ENCODE measurements around the gene PTBP1.

The PTBP1 gene

DNA sequence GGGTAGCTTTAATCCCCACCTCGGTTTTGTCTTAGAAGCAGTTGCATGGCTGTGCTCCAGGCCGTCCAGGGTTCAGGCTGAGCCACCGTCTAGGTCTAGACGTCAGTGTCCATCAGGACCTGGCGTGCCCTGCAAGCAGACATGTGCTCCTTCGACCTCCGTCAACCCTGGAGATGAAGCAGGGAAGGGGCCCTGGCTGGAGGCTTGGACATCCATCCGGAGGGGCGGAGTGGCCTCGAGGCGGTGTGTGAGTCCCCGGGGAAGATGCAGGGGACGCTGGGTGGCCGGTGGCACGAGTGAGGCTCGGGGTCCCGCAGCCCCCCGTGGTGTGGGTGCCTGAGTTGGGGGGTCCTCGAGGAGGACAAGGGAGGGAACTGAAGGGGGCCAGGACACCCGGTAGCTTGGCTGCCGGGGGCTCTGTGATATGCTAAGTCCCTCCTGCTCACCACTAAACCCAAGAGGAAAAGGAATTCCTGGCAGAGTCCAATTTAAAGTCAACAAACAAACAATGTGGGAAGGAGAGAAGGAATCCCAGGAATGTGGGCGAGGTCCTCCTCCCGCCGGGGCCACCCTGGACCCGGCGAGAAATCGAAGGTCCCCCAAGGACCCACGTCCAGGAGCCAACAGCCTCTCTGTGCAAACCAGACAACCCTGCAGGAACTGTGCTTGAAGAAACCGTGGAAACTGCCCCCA lies 14.9 kb upstream of the PTBP1 start:
- H2AFZ ChIP-seq (ENCODE audit: low read length) = no peak overlapping the region
- TF ChIP-seq, protein P1, sequence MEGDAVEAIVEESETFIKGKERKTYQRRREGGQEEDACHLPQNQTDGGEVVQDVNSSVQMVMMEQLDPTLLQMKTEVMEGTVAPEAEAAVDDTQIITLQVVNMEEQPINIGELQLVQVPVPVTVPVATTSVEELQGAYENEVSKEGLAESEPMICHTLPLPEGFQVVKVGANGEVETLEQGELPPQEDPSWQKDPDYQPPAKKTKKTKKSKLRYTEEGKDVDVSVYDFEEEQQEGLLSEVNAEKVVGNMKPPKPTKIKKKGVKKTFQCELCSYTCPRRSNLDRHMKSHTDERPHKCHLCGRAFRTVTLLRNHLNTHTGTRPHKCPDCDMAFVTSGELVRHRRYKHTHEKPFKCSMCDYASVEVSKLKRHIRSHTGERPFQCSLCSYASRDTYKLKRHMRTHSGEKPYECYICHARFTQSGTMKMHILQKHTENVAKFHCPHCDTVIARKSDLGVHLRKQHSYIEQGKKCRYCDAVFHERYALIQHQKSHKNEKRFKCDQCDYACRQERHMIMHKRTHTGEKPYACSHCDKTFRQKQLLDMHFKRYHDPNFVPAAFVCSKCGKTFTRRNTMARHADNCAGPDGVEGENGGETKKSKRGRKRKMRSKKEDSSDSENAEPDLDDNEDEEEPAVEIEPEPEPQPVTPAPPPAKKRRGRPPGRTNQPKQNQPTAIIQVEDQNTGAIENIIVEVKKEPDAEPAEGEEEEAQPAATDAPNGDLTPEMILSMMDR (IDR thresholded peaks at IDR 0.05; ENCODE audit: low read length) = no peak
- TF ChIP-seq EZH2 (IDR thresholded peaks at IDR 0.05; ENCODE audit: borderline replicate concordance, low read length) = no peak
- H3K9me3 ChIP-seq (ENCODE audit: low read length) = no peaks in the 10 kb centered on the region
- H3K4me1 ChIP-seq (ENCODE audit: insufficient read depth, low read length, severe bottlenecking) = no peaks in the 10 kb centered on the region
- no peak overlapping the region for H3K9ac ChIP-seq (ENCODE audit: low read length)
- peaks cover 12% of the 10 kb centered on the region for H3K27me3 ChIP-seq (ENCODE audit: insufficient read depth, low read length)
- no peak overlapping the region for H3K27ac ChIP-seq (ENCODE audit: low read depth, low read length, poor library complexity, severe bottlenecking)
- no peaks in the 10 kb centered on the region for H3F3A ChIP-seq (ENCODE audit: insufficient read depth, low read length)
- no peaks in the 10 kb centered on the region for H3K79me2 ChIP-seq (ENCODE audit: insufficient read depth, low read length)
- H4K20me1 ChIP-seq (ENCODE audit: insufficient read depth, low read length) = no peaks in the 10 kb centered on the region
- no peaks in the 10 kb centered on the region for H3K9me2 ChIP-seq (ENCODE audit: low read depth, low read length)
- no peak overlapping the region for H3K4me3 ChIP-seq (ENCODE audit: low read depth, low read length, poor library complexity, severe bottlenecking)
- H3K36me3 ChIP-seq (ENCODE audit: insufficient read depth, low read length) = no peaks in the 10 kb centered on the region
- no peak overlapping the region for H3K4me2 ChIP-seq (ENCODE audit: low read length)

- TF ChIP-seq, protein P1 (IDR thresholded peaks at IDR 0.05; ENCODE audit: low read length) = no peak
- Histone ChIP-seq H3K4me1 (ENCODE audit: insufficient read depth, low read length, severe bottlenecking) (no peaks in the 10 kb centered on the region), H3K27me3 (ENCODE audit: insufficient read depth, low read length) (peaks cover 17% of the 10 kb centered on the region), H3K9ac (ENCODE audit: low read length) (no peak overlapping the region), H2AFZ (ENCODE audit: low read length) (no peak overlapping the region), H3K9me3 (ENCODE audit: low read length) (no peaks in the 10 kb centered on the region), H3K4me3 (ENCODE audit: low read depth, low read length, poor library complexity, severe bottlenecking) (no peak overlapping the region), H3K4me2 (ENCODE audit: low read length) (no peak overlapping the region), H3F3A (ENCODE audit: insufficient read depth, low read length) (no peaks in the 10 kb centered on the region), H3K36me3 (ENCODE audit: insufficient read depth, low read length) (no peaks in the 10 kb centered on the region), H3K79me2 (ENCODE audit: insufficient read depth, low read length) (no peaks in the 10 kb centered on the region), H3K27ac (ENCODE audit: low read depth, low read length, poor library complexity, severe bottlenecking) (no peak overlapping the region), H3K9me2 (ENCODE audit: low read depth, low read length) (no peaks in the 10 kb centered on the region), H4K20me1 (ENCODE audit: insufficient read depth, low read length) (no peaks in the 10 kb centered on the region)
Observed at GRCh38 chr19:782878-783668, 14.2 kb upstream of the PTBP1 start.

DNA sequence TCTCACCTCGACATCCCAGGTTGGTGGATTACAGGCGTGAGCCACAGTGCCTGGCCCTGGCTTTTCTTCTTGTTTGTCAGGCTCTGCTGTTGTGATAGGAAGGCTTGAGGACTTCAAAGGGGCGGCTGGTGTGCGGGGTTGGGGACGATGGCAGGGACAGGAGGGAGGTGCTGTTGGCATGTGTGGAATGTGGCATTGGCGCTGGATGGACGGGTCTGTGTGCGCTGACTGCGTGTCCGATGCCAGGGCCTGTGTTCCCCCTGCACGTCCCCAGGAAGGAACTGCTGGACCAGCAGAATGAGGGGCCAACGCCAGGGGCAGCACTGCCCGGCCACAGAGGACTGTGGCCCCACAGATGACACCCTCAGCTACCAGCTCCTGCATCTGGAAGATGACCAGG lies 12.7 kb upstream of the PTBP1 start:
- no peaks in the 10 kb centered on the region for H3K9me2 ChIP-seq (ENCODE audit: low read depth, low read length)
- TF ChIP-seq EZH2 (IDR thresholded peaks at IDR 0.05; ENCODE audit: borderline replicate concordance, low read length) = no peak
- TF ChIP-seq, protein P1 (IDR thresholded peaks at IDR 0.05; ENCODE audit: low read length) = no peak
- H3K9me3 ChIP-seq (ENCODE audit: low read length) = no peaks in the 10 kb centered on the region
- H4K20me1 ChIP-seq (ENCODE audit: insufficient read depth, low read length) = no peaks in the 10 kb centered on the region
- H3K27ac ChIP-seq (ENCODE audit: low read depth, low read length, poor library complexity, severe bottlenecking) = no peak overlapping the region
- no peaks in the 10 kb centered on the region for H3K36me3 ChIP-seq (ENCODE audit: insufficient read depth, low read length)
- H3K79me2 ChIP-seq (ENCODE audit: insufficient read depth, low read length) = no peaks in the 10 kb centered on the region
- peaks cover 5% of the 10 kb centered on the region for H3K4me1 ChIP-seq (ENCODE audit: insufficient read depth, low read length, severe bottlenecking)
- no peak overlapping the region for H3K4me2 ChIP-seq (ENCODE audit: low read length)
- H3K4me3 ChIP-seq (ENCODE audit: low read depth, low read length, poor library complexity, severe bottlenecking) = no peak overlapping the region
- H3F3A ChIP-seq (ENCODE audit: insufficient read depth, low read length) = no peaks in the 10 kb centered on the region
- H3K27me3 ChIP-seq (ENCODE audit: insufficient read depth, low read length) = peaks cover 17% of the 10 kb centered on the region
- no peak overlapping the region for H3K9ac ChIP-seq (ENCODE audit: low read length)
- H2AFZ ChIP-seq (ENCODE audit: low read length) = no peak overlapping the region
